HepG2 (cell line): ENCODE results near the gene SLC5A6. TPM values are rescaled to one million over a fixed set of nuclear protein-coding genes. Genes with fewer than 3 reads are reported as not detected.

ENCODE experiments used
- ATAD3A ChIP-seq: sonication (generic); formaldehyde crosslinking; IDR thresholded peaks from 2 replicates; pipeline ENCODE4 v1.4.0; 2020; ENCODE audit warnings: missing genetic modification reagents
- CC2D1A ChIP-seq: sonication (generic); formaldehyde crosslinking; IDR thresholded peaks from 2 replicates; pipeline ENCODE4 v1.8.1; 2023; ENCODE audit warnings: mild to moderate bottlenecking, missing genetic modification reagents
- CSRNP2 ChIP-seq: sonication (generic); formaldehyde crosslinking; conservative IDR thresholded peaks from 2 replicates; pipeline ENCODE4 v1.8.0; 2022; ENCODE audit warnings: low read depth, missing genetic modification reagents
- FOXO1 ChIP-seq: sonication (generic); formaldehyde crosslinking; IDR thresholded peaks from 2 replicates; pipeline ENCODE4 v1.4.0; 2020; ENCODE audit warnings: missing genetic modification reagents
- FOXP4 ChIP-seq: sonication (generic); formaldehyde crosslinking; IDR thresholded peaks from 2 replicates; pipeline ENCODE4 v1.4.0; 2020; ENCODE audit warnings: missing genetic modification reagents
- GMEB2 ChIP-seq: IDR thresholded peaks from 2 replicates; pipeline ENCODE4 v1.6.1; 2016; ENCODE audit warnings: missing biosample characterization, missing genetic modification reagents, low read depth
- GPN1 ChIP-seq: sonication (generic); formaldehyde crosslinking; IDR thresholded peaks from 2 replicates; pipeline ENCODE4 v1.5.1; 2020; ENCODE audit warnings: missing genetic modification reagents, borderline replicate concordance
- HIVEP1 ChIP-seq: sonication (generic); formaldehyde crosslinking; IDR thresholded peaks from 2 replicates; pipeline ENCODE4 v1.4.0; 2020; ENCODE audit warnings: mild to moderate bottlenecking, missing genetic modification reagents
- IKZF1 ChIP-seq: fragments of 450-650 bp; IDR thresholded peaks from 2 replicates; pipeline ENCODE4 v1.7.1; 2016
- KDM5A ChIP-seq: fragments of 200-600 bp; sonication (generic); IDR thresholded peaks from 2 replicates; pipeline ENCODE4 v1.7.0; 2018; ENCODE audit warnings: antibody characterized with exemption, mild to moderate bottlenecking, low read length, borderline replicate concordance
- MIER2 ChIP-seq: IDR thresholded peaks from 2 replicates; pipeline ENCODE4 v1.6.1; 2016; ENCODE audit warnings: missing biosample characterization, missing genetic modification reagents
- RBFOX2 ChIP-seq: fragments of 200-400 bp; formaldehyde crosslinking; IDR thresholded peaks from 2 replicates; pipeline ENCODE4 v1.6.1; 2017; ENCODE audit warnings: low read depth, mild to moderate bottlenecking, low read length
- SIN3B ChIP-seq: fragments of 150-350 bp; IDR thresholded peaks from 2 replicates; pipeline ENCODE4 v1.6.1; 2014; ENCODE audit warnings: low read length
- TOE1 ChIP-seq: sonication (generic); formaldehyde crosslinking; IDR thresholded peaks from 2 replicates; pipeline ENCODE4 v1.4.0; 2020; ENCODE audit warnings: mild to moderate bottlenecking, missing genetic modification reagents
- TOPORS ChIP-seq: sonication (generic); formaldehyde crosslinking; IDR thresholded peaks from 2 replicates; pipeline ENCODE4 v1.8.0; 2023; ENCODE audit warnings: mild to moderate bottlenecking, missing genetic modification reagents
- YEATS4 ChIP-seq: sonication (generic); formaldehyde crosslinking; IDR thresholded peaks from 2 replicates; pipeline ENCODE4 v1.4.0; 2020; ENCODE audit warnings: missing genetic modification reagents, borderline replicate concordance
- ZNF337 ChIP-seq: sonication (generic); formaldehyde crosslinking; IDR thresholded peaks from 2 replicates; pipeline ENCODE4 v1.5.1; 2020; ENCODE audit warnings: missing genetic modification reagents, low read depth, mild to moderate bottlenecking, borderline replicate concordance
- ZNF460 ChIP-seq: sonication (generic); formaldehyde crosslinking; IDR thresholded peaks from 2 replicates; pipeline ENCODE4 v1.5.1; 2020; ENCODE audit warnings: missing genetic modification reagents, mild to moderate bottlenecking, borderline replicate concordance
- ZNF510 ChIP-seq: sonication (generic); formaldehyde crosslinking; IDR thresholded peaks from 2 replicates; pipeline ENCODE4 v1.4.0; 2020; ENCODE audit warnings: low read depth, mild to moderate bottlenecking, missing genetic modification reagents
- ZNF629 ChIP-seq: sonication (generic); formaldehyde crosslinking; conservative IDR thresholded peaks from 2 replicates; pipeline ENCODE4 v1.5.0; 2020; ENCODE audit warnings: missing genetic modification reagents
- ZNF761 ChIP-seq: sonication (generic); formaldehyde crosslinking; conservative IDR thresholded peaks from 2 replicates; pipeline ENCODE4 v1.4.0; 2020; ENCODE audit warnings: mild to moderate bottlenecking, missing genetic modification reagents
- ZNF780A ChIP-seq: sonication (generic); formaldehyde crosslinking; IDR thresholded peaks from 2 replicates; pipeline ENCODE4 v1.8.0; 2022; ENCODE audit warnings: mild to moderate bottlenecking, missing genetic modification reagents, moderate library complexity
- ZNF790 ChIP-seq: sonication (generic); formaldehyde crosslinking; IDR thresholded peaks from 2 replicates; pipeline ENCODE4 v1.8.0; 2022; ENCODE audit warnings: missing genetic modification reagents, mild to moderate bottlenecking, borderline replicate concordance
- ZSCAN22 ChIP-seq: sonication (generic); formaldehyde crosslinking; IDR thresholded peaks from 2 replicates; pipeline ENCODE4 v1.4.0; 2020; ENCODE audit warnings: mild to moderate bottlenecking, missing genetic modification reagents
- polyA plus RNA-seq, 8 experiments: library from polyadenylated mRNA; depleted of rRNA in 3 of 8; stranded (reverse) in 7 of 8; unstranded in 1 of 8; fragments of >200 nt; fragmentation: Illumina TruSeq in 4 of 8; extraction: Trizol in 4 of 8; gene quantifications; 2 replicates each; pipeline versions ENCODE4 v1.2.1 to v1.2.3, GENCODE V29; 2011 to 2016; ENCODE audit warnings: low read depth in 4 of 8, missing spikeins in 1 of 8, mixed read lengths in 1 of 8; ENCODE audit not compliant: insufficient read depth in 1 of 8
- total RNA-seq, 5 experiments: library from RNA; depleted of rRNA; stranded (reverse); fragments of >200 nt; fragmentation: Illumina TruSeq; extraction: Trizol; gene quantifications; 2 replicates each; pipeline ENCODE4 v1.2.3, GENCODE V29; 2016; ENCODE audit warnings: low read depth in 1 of 5
- TF ChIP-seq, protein P1 (sequence below): sonication (generic); formaldehyde crosslinking; IDR thresholded peaks from 2 replicates; pipeline ENCODE4 v1.5.0; 2020; ENCODE audit warnings: mild to moderate bottlenecking, missing genetic modification reagents, moderate library complexity

Gene SLC5A6
- total and polyA plus RNA-seq, 2 of the 13 experiments (the other 11 are each of a cell fraction or from before 2014, with no cell fraction given), result 135 to 417 TPM

GRCh38 chr2:27152102-27152795 is 59.8 kb downstream of the SLC5A6 start (continued):
- TF ChIP-seq RBFOX2, result no peak
- TF ChIP-seq ATAD3A, result no peak
- TF ChIP-seq FOXP4 (CRISPR knock-in tag), result no peak
- no peak for TF ChIP-seq TOE1 (CRISPR knock-in tag)
- TF ChIP-seq KDM5A, result no peak
- no peak for TF ChIP-seq ZNF337 (CRISPR knock-in tag)
- TF ChIP-seq IKZF1, result no peak
- peak; percentile 43; the same call in 1 of the 2 replicates for TF ChIP-seq MIER2
- TF ChIP-seq GMEB2 (CRISPR knock-in tag), result no peak
- no peak for TF ChIP-seq ZNF460 (CRISPR knock-in tag)
- no peak for TF ChIP-seq CSRNP2
- no peak for TF ChIP-seq SIN3B
- no peak for TF ChIP-seq ZNF510 (CRISPR knock-in tag)
- TF ChIP-seq, protein P1, sequence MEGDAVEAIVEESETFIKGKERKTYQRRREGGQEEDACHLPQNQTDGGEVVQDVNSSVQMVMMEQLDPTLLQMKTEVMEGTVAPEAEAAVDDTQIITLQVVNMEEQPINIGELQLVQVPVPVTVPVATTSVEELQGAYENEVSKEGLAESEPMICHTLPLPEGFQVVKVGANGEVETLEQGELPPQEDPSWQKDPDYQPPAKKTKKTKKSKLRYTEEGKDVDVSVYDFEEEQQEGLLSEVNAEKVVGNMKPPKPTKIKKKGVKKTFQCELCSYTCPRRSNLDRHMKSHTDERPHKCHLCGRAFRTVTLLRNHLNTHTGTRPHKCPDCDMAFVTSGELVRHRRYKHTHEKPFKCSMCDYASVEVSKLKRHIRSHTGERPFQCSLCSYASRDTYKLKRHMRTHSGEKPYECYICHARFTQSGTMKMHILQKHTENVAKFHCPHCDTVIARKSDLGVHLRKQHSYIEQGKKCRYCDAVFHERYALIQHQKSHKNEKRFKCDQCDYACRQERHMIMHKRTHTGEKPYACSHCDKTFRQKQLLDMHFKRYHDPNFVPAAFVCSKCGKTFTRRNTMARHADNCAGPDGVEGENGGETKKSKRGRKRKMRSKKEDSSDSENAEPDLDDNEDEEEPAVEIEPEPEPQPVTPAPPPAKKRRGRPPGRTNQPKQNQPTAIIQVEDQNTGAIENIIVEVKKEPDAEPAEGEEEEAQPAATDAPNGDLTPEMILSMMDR (CRISPR knock-in tag), result peak; percentile 95
- no peak for TF ChIP-seq HIVEP1
- TF ChIP-seq ZSCAN22 (CRISPR knock-in tag), result no peak
- no peak for TF ChIP-seq ZNF790 (CRISPR knock-in tag)
- TF ChIP-seq TOPORS, result no peak
- no peak for TF ChIP-seq GPN1 (CRISPR knock-in tag)
- TF ChIP-seq CC2D1A (CRISPR knock-in tag), result no peak
- no peak for TF ChIP-seq ZNF629 (CRISPR knock-in tag)
- TF ChIP-seq ZNF761 (CRISPR knock-in tag), result no peak
- TF ChIP-seq ZNF780A (CRISPR knock-in tag), result no peak
- TF ChIP-seq YEATS4, result no peak
- no peak for TF ChIP-seq FOXO1 (CRISPR knock-in tag)
